SU-DHL-6 (cell line): ENCODE results near the gene B3GALNT1.
"Not testable (repeated sequence)": the region's sequence is repeated elsewhere in the genome, so short reads cannot be mapped to it uniquely, and the experiment has no call there.

Experiments
- EZH2phosphoT487 ChIP-seq: fragments of 200-600 bp; sonication (generic), shearing (Covaris generic); conservative IDR thresholded peaks from 2 replicates; pipeline ENCODE4 v1.6.1; 2018; ENCODE audit warnings: mild to moderate bottlenecking, antibody characterized with exemption, low read length, moderate library complexity, mixed read lengths
- TF ChIP-seq, protein P1 (sequence below): fragments of 200-600 bp; sonication (generic); IDR thresholded peaks from one replicate; pipeline ENCODE4 v1.5.1; 2017; ENCODE audit warnings: antibody characterized with exemption, mild to moderate bottlenecking, low read length, moderate library complexity; ENCODE audit not compliant: insufficient read depth, poor library complexity, severe bottlenecking

GRCh38 chr3:161034913-161035550 lies 70.1 kb downstream of the B3GALNT1 start:
- TF ChIP-seq, protein P1, sequence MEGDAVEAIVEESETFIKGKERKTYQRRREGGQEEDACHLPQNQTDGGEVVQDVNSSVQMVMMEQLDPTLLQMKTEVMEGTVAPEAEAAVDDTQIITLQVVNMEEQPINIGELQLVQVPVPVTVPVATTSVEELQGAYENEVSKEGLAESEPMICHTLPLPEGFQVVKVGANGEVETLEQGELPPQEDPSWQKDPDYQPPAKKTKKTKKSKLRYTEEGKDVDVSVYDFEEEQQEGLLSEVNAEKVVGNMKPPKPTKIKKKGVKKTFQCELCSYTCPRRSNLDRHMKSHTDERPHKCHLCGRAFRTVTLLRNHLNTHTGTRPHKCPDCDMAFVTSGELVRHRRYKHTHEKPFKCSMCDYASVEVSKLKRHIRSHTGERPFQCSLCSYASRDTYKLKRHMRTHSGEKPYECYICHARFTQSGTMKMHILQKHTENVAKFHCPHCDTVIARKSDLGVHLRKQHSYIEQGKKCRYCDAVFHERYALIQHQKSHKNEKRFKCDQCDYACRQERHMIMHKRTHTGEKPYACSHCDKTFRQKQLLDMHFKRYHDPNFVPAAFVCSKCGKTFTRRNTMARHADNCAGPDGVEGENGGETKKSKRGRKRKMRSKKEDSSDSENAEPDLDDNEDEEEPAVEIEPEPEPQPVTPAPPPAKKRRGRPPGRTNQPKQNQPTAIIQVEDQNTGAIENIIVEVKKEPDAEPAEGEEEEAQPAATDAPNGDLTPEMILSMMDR, result not testable (repeated sequence)
- TF ChIP-seq EZH2phosphoT487, result not testable (repeated sequence)
